Neuron (in vitro differentiated cells): ENCODE data around the gene KLK6.

ENCODE experiments used
- H2AFZ ChIP-seq: one replicate; pipeline ENCODE4 v1.6.1; 2013; ENCODE audit warnings: low read depth, mild to moderate bottlenecking, inconsistent platforms, low read length, moderate library complexity
- H3K27me3 ChIP-seq: one replicate; pipeline ENCODE4 v1.6.1; 2013; ENCODE audit warnings: low read length; ENCODE audit not compliant: insufficient read depth
- H3K36me3 ChIP-seq: one replicate; pipeline ENCODE4 v1.6.1; 2013; ENCODE audit warnings: low read length; ENCODE audit not compliant: insufficient read depth
- H3K4me1 ChIP-seq: one replicate; pipeline ENCODE4 v1.6.1; 2013; ENCODE audit warnings: low read length; ENCODE audit not compliant: insufficient read depth
- H3K4me3 ChIP-seq: 2 replicates; pipeline ENCODE4 v1.5.1; 2013; ENCODE audit warnings: mild to moderate bottlenecking, low read length, moderate library complexity
- H3K9me3 ChIP-seq: one replicate; pipeline ENCODE4 v1.6.1; 2013; ENCODE audit warnings: low read length

Gene KLK6

GRCh38 chr19:50909240-50910070 is 59.9 kb downstream of the KLK6 start:
- no peak overlapping the region for H2AFZ ChIP-seq
- H3K4me3 ChIP-seq = no peak overlapping the region

More at GRCh38 chr19:50909240-50910070, 59.9 kb downstream of the KLK6 start:
- Histone ChIP-seq H3K4me1 (no peaks in the 10 kb centered on the region), H3K36me3 (no peaks in the 10 kb centered on the region), H3K9me3 (no peaks in the 10 kb centered on the region), H3K27me3 (peaks cover 44% of the 10 kb centered on the region)
